Gastrocnemius medialis (tissue), 4 donors: ENCODE results near the gene SMIM13. TPM values are rescaled to one million over a fixed set of nuclear protein-coding genes. Genes with fewer than 3 reads are reported as not detected.

ENCODE experiments used
- ATAC-seq, 2 donors: fragments of 150-250 bp; one replicate each; pipeline ENCODE4 v1.9.1; 2016
- DNase-seq, 2 donors: peaks; one replicate each; pipeline ENCODE4 v3.0.0-alpha.2; 2019
- H3K27ac ChIP-seq, 4 donors: fragments of 200-600 bp; sonication (generic); 1 replicate in 1 of 4; 2 replicates in 3 of 4; pipeline ENCODE4 v1.5.1; 2016 to 2018; ENCODE audit warnings: mild to moderate bottlenecking in 2 of 4, moderate library complexity in 1 of 4
- H3K27me3 ChIP-seq, 3 donors: fragments of 200-600 bp; sonication (generic) in 2 of 3; 1 replicate in 1 of 3; 2 replicates in 2 of 3; pipeline versions ENCODE4 v1.5.1 to v1.6.0; 2016 to 2019; ENCODE audit warnings: mild to moderate bottlenecking in 1 of 3, moderate library complexity in 1 of 3
- H3K36me3 ChIP-seq, 2 donors: fragments of 200-600 bp; sonication (generic) in 1 of 2; one replicate each; pipeline ENCODE4 v1.5.1; 2017 to 2018
- H3K4me1 ChIP-seq, 2 donors: fragments of 200-600 bp; sonication (generic) in 1 of 2; one replicate each; pipeline ENCODE4 v1.5.1; 2016 to 2017; ENCODE audit warnings: mild to moderate bottlenecking in 2 of 2
- H3K4me3 ChIP-seq, 4 donors: fragments of 200-600 bp; sonication (generic) in 3 of 4; 1 replicate in 1 of 4; 2 replicates in 3 of 4; pipeline ENCODE4 v1.5.1; 2016 to 2019; ENCODE audit warnings: mild to moderate bottlenecking in 2 of 4
- H3K9me3 ChIP-seq, 3 donors: fragments of 200-600 bp; sonication (generic) in 2 of 3; 1 replicate in 1 of 3; 2 replicates in 2 of 3; pipeline ENCODE4 v1.5.1; 2016 to 2019
- POLR2A ChIP-seq, 2 donors: fragments of 450-650 bp; IDR thresholded peaks; one replicate each; pipeline ENCODE4 v1.6.1; 2017; ENCODE audit warnings: antibody characterized with exemption in 2 of 2, mild to moderate bottlenecking in 2 of 2, moderate library complexity in 2 of 2
- in situ Hi-C, 4 donors: fragments of 200-750 bp; cut with MboI; loops; one replicate each; pipeline versions ENCODE4 v1.15.0 to v1.8.0; 2017; ENCODE audit warnings: low sequenced_read_pairs in 4 of 4
- intact Hi-C: fragments of 100-400 bp; cut with DNase I; formaldehyde crosslinking; loops from one replicate; pipeline ENCODE4 v1.15.1; 2023; ENCODE audit warnings: low total_unique reads
- total RNA-seq, 4 donors: library from RNA; depleted of rRNA; stranded (reverse); fragments of >200 nt; gene quantifications; one replicate each; pipeline versions ENCODE4 v1.1.0 to v1.2.3, GENCODE V29; 2016
- TF ChIP-seq, protein P1 (sequence below), 5 experiments: fragments of 450-650 bp in 3 of 5; fragments of 200-600 bp in 2 of 5; sonication (generic) in 2 of 5; IDR thresholded peaks in 4 of 5; conservative IDR thresholded peaks in 1 of 5; 1 replicate in 4 of 5; 2 replicates in 1 of 5; pipeline ENCODE4 v1.5.1; 2016 to 2019; ENCODE audit warnings: antibody characterized with exemption in 5 of 5, mild to moderate bottlenecking in 3 of 5, moderate library complexity in 3 of 5

Gene SMIM13
- total RNA-seq, 4 donors from 2014 or later: 9.9 to 12.8 (median 12.3) TPM

DNA sequence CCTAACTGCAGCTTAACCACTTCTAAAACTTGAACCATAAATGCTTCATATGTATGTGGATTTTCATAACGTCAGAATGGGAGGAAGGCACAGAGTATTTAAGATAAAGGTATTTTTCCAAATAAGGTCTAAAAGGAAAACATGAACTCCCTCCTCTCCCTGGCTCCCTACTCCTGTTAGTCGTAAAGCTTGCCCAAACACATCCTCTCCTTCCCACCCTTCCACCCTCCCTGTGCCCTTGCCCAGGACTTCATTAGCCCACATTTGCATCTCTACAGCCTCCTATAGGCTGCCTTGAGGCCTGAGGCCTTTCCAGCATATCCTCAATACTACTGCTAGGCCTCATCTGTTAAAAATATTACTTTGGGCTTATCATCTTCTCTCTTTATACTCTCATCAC lies 17.1 kb upstream of the SMIM13 start:
- Histone ChIP-seq H3K27me3 (no peaks in the 10 kb centered on the region), H3K4me1 (no peaks in the 10 kb centered on the region), H3K9me3 (no peaks in the 10 kb centered on the region), H3K27ac (no peak overlapping the region), H3K36me3 (no peaks in the 10 kb centered on the region), H3K4me3 (no peak overlapping the region)
- ATAC-seq (no peak), DNase-seq (no peak)
- in situ Hi-C loops: no loop called here
- intact Hi-C loops: no loop called here
- TF ChIP-seq, protein P1, sequence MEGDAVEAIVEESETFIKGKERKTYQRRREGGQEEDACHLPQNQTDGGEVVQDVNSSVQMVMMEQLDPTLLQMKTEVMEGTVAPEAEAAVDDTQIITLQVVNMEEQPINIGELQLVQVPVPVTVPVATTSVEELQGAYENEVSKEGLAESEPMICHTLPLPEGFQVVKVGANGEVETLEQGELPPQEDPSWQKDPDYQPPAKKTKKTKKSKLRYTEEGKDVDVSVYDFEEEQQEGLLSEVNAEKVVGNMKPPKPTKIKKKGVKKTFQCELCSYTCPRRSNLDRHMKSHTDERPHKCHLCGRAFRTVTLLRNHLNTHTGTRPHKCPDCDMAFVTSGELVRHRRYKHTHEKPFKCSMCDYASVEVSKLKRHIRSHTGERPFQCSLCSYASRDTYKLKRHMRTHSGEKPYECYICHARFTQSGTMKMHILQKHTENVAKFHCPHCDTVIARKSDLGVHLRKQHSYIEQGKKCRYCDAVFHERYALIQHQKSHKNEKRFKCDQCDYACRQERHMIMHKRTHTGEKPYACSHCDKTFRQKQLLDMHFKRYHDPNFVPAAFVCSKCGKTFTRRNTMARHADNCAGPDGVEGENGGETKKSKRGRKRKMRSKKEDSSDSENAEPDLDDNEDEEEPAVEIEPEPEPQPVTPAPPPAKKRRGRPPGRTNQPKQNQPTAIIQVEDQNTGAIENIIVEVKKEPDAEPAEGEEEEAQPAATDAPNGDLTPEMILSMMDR (IDR thresholded peaks at IDR 0.05 in 4 of 5, conservative IDR thresholded peaks at IDR 0.05 in 1 of 5): no peak
- TF ChIP-seq POLR2A (IDR thresholded peaks at IDR 0.05): no peak

GRCh38 chr6:11078266-11078665 lies 15.4 kb upstream of the SMIM13 start:
- DNase-seq (no peak), ATAC-seq (no peak)
- TF ChIP-seq, protein P1 (IDR thresholded peaks at IDR 0.05 in 4 of 5, conservative IDR thresholded peaks at IDR 0.05 in 1 of 5): no peak
- no peak for TF ChIP-seq POLR2A (IDR thresholded peaks at IDR 0.05)
- no peak overlapping the region for H3K4me3 ChIP-seq
- no peaks in the 10 kb centered on the region for H3K36me3 ChIP-seq
- H3K4me1 ChIP-seq: no peaks in the 10 kb centered on the region
- H3K27me3 ChIP-seq: no peaks in the 10 kb centered on the region
- no peaks in the 10 kb centered on the region for H3K9me3 ChIP-seq
- intact Hi-C loops: no loop called here
- no peak overlapping the region for H3K27ac ChIP-seq
- in situ Hi-C loops: no loop called here

DNA sequence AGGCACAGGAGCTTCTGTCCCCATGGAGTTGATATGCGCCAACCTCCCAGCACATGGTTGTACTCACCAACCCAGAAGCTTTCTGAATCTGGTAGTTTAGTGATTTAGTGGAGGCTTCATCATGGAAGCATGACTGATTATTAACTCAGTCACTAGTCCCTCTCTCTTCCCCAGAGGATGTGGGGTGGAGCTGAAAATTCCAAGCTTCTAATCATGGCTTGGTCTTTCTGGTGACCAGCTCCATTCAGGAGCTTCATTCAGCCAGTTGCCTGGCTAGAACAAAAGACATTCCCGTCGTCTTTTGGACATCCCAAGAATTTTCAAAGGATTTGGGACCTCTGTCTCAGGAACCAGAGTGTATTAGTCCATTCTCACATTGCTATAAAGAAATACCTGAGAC lies 13.3 kb upstream of the SMIM13 start:
- Histone ChIP-seq H3K27me3 (no peaks in the 10 kb centered on the region), H3K9me3 (no peaks in the 10 kb centered on the region), H3K4me1 (no peaks in the 10 kb centered on the region), H3K27ac (no peak overlapping the region), H3K4me3 (no peak overlapping the region), H3K36me3 (no peaks in the 10 kb centered on the region)
- in situ Hi-C loops: no loop called here
- TF ChIP-seq POLR2A (IDR thresholded peaks at IDR 0.05): no peak
- TF ChIP-seq, protein P1 (IDR thresholded peaks at IDR 0.05 in 4 of 5, conservative IDR thresholded peaks at IDR 0.05 in 1 of 5): no peak
- ATAC-seq (no peak), DNase-seq (no peak)
- intact Hi-C loops: no loop called here

DNA sequence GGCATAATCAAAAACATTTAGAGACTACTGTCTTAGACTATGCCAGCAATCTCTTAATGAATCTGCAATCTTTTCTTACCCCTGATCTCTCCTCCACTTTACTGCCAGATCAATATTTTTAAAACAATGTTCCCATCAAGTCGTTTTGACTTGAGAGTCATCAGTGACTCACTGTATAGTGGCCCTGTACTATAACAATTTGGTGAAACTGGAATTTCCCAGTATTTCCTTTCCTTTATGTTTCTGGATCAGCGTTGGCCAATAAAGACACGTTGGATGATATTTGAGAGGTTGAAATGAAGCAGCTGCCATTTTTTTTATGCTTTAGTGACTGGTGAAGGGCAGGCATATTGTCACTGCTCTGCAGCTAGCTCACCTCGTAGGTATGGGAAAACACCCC lies 10.1 kb upstream of the SMIM13 start:
- Histone ChIP-seq H3K4me1 (no peaks in the 10 kb centered on the region), H3K9me3 (no peaks in the 10 kb centered on the region), H3K27me3 (no peaks in the 10 kb centered on the region), H3K4me3 (no peak overlapping the region), H3K36me3 (no peaks in the 10 kb centered on the region), H3K27ac (no peak overlapping the region)
- in situ Hi-C loops: no loop called here
- TF ChIP-seq POLR2A (IDR thresholded peaks at IDR 0.05): no peak
- TF ChIP-seq, protein P1 (IDR thresholded peaks at IDR 0.05 in 4 of 5, conservative IDR thresholded peaks at IDR 0.05 in 1 of 5): no peak
- intact Hi-C loops: no loop called here
- no peak for DNase-seq
- ATAC-seq: no peak

- TF ChIP-seq POLR2A (IDR thresholded peaks at IDR 0.05): no peak
- TF ChIP-seq, protein P1 (IDR thresholded peaks at IDR 0.05 in 4 of 5, conservative IDR thresholded peaks at IDR 0.05 in 1 of 5): no peak
These were observed 9.7 kb upstream of the SMIM13 start for GRCh38 chr6:11083956-11084355.

More at GRCh38 chr6:11083956-11084355, 9.7 kb upstream of the SMIM13 start:
- H3K4me3 ChIP-seq: no peak overlapping the region
- H3K27me3 ChIP-seq: no peaks in the 10 kb centered on the region
- no peaks in the 10 kb centered on the region for H3K4me1 ChIP-seq
- intact Hi-C loops: no loop called here
- in situ Hi-C loops: no loop called here
- no peak overlapping the region for H3K27ac ChIP-seq
- H3K36me3 ChIP-seq: no peaks in the 10 kb centered on the region
- ATAC-seq (no peak), DNase-seq (no peak)
- H3K9me3 ChIP-seq: no peaks in the 10 kb centered on the region
